Ishikawa (cell line): ENCODE measurements around the gene WHRN.

ENCODE experiments used
- CREB1 ChIP-seq: IDR thresholded peaks from 2 replicates; pipeline ENCODE4 v1.6.1; 2012; ENCODE audit warnings: low read depth
- EGR1 ChIP-seq: IDR thresholded peaks from 2 replicates; pipeline ENCODE4 v1.6.1; 2012
- EP300 ChIP-seq: IDR thresholded peaks from 2 replicates; pipeline ENCODE4 v1.6.1; 2012; ENCODE audit warnings: borderline replicate concordance
- MAX ChIP-seq: IDR thresholded peaks from 2 replicates; pipeline ENCODE4 v1.6.1; 2012
- REST ChIP-seq: IDR thresholded peaks from 2 replicates; pipeline ENCODE4 v1.6.1; 2012; ENCODE audit warnings: low read depth, mild to moderate bottlenecking
- TAF1 ChIP-seq: IDR thresholded peaks from 2 replicates; pipeline ENCODE4 v1.6.1; 2012; ENCODE audit warnings: low read depth, mild to moderate bottlenecking
- TCF12 ChIP-seq: IDR thresholded peaks from 2 replicates; pipeline ENCODE4 v1.6.1; 2012; ENCODE audit warnings: low read depth

GRCh38 chr9:114478871-114479270 lies 26.4 kb downstream of the WHRN start:
- TF ChIP-seq TAF1 = no peak
- TF ChIP-seq REST = no peak
- no peak for TF ChIP-seq TCF12
- no peak for TF ChIP-seq MAX
- no peak for TF ChIP-seq EP300
- TF ChIP-seq EGR1 = no peak
- no peak for TF ChIP-seq CREB1
